ENCODE results near the gene CRTC3. TPM values are rescaled to one million over a fixed set of nuclear protein-coding genes. Genes with fewer than 3 reads are reported as not detected.

CRTC3 gene
- total and polyA plus RNA-seq, 2 donors (not counting 1 experiment from before 2014, with no cell fraction given) = 18.3 to 23.4 TPM

DNA sequence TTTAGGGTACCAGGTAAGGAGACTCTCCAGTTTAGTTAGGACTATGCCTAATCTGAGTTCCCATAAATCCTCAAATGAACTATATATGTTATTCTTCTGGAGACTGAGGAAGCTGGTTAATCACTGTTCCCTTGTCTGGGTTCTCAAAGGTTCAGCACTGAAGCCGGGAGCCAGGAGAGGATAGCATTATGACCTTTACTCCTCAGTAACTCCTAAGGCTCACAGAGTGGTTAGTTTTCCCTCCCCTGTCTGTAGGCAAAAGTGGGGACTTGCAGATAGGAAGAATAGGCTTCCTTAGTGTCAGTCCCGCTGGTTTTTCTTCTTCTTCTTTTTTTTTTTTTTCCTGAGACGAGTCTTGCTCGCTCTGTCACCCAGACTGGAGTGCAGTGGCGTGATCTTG, 50.4 kb downstream of the CRTC3 start:
- no peak overlapping the region for H3K4me2 ChIP-seq (ENCODE audit: extremely low read depth, insufficient read depth, low read length)
- H2AFZ ChIP-seq (ENCODE audit: low read length) = no peak overlapping the region
- H3K27ac ChIP-seq (ENCODE audit: insufficient read depth, low read length) = no peak overlapping the region
- no peak for DNase-seq (ENCODE audit: low read depth in 2 of 2)
- no peaks in the 10 kb centered on the region for H3K36me3 ChIP-seq (ENCODE audit: control insufficient read depth, insufficient read depth, low read length)
- no peaks in the 10 kb centered on the region for H3K9me3 ChIP-seq (ENCODE audit: control insufficient read depth, insufficient read depth, low read depth, low read length)
- no peaks in the 10 kb centered on the region for H3K79me2 ChIP-seq (ENCODE audit: control insufficient read depth, insufficient read depth, low read length)
- H3K4me1 ChIP-seq (ENCODE audit: control insufficient read depth, extremely low read depth, insufficient read depth, low read length) = no peaks in the 10 kb centered on the region
- no peak overlapping the region for H3K4me3 ChIP-seq (replicated peaks in 1 of 4; ENCODE audit: control extremely low read depth in 1 of 4, insufficient read depth in 1 of 4, low read depth in 3 of 4, low read length in 4 of 4)
- H4K20me1 ChIP-seq (ENCODE audit: control insufficient read depth, extremely low read depth, insufficient read depth, low read length) = no peaks in the 10 kb centered on the region
- no peak for TF ChIP-seq EZH2 (IDR thresholded peaks at IDR 0.05; ENCODE audit: low read length, missing control alignments)
- TF ChIP-seq, protein P1, sequence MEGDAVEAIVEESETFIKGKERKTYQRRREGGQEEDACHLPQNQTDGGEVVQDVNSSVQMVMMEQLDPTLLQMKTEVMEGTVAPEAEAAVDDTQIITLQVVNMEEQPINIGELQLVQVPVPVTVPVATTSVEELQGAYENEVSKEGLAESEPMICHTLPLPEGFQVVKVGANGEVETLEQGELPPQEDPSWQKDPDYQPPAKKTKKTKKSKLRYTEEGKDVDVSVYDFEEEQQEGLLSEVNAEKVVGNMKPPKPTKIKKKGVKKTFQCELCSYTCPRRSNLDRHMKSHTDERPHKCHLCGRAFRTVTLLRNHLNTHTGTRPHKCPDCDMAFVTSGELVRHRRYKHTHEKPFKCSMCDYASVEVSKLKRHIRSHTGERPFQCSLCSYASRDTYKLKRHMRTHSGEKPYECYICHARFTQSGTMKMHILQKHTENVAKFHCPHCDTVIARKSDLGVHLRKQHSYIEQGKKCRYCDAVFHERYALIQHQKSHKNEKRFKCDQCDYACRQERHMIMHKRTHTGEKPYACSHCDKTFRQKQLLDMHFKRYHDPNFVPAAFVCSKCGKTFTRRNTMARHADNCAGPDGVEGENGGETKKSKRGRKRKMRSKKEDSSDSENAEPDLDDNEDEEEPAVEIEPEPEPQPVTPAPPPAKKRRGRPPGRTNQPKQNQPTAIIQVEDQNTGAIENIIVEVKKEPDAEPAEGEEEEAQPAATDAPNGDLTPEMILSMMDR (conservative IDR thresholded peaks at IDR 0.05 in 1 of 2, IDR thresholded peaks at IDR 0.05 in 1 of 2; ENCODE audit: low read depth in 1 of 2, low read length in 2 of 2) = no peak
- H3K27me3 ChIP-seq (ENCODE audit: control insufficient read depth, insufficient read depth, low read length) = no peaks in the 10 kb centered on the region
- H3K9ac ChIP-seq (ENCODE audit: insufficient read depth, low read length) = no peak overlapping the region

DNA sequence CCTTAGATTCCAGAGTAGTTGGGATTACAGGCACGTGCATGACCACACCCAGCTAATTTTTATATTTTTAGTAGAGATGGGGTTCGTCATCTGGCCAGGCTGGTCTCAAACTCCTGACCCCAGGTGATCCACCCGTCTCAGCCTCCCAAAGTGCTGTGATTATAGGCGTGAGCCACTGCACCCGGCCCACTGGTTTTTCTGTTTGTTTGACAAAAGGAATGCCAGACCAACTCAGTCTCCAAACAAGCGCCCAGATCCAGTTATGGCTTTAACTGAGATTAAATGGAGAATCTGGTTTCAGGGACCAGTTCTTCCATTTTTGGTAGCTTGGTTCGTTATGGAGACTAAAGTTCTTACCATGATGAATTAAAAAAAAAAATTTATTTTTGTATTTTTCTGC, 50.8 kb downstream of the CRTC3 start:
- DNase-seq (ENCODE audit: low read depth in 2 of 2) = no peak
- H3K79me2 ChIP-seq (ENCODE audit: control insufficient read depth, insufficient read depth, low read length) = no peaks in the 10 kb centered on the region
- no peak overlapping the region for H3K4me3 ChIP-seq (replicated peaks in 1 of 4; ENCODE audit: control extremely low read depth in 1 of 4, insufficient read depth in 1 of 4, low read depth in 3 of 4, low read length in 4 of 4)
- no peaks in the 10 kb centered on the region for H3K4me1 ChIP-seq (ENCODE audit: control insufficient read depth, extremely low read depth, insufficient read depth, low read length)
- no peaks in the 10 kb centered on the region for H4K20me1 ChIP-seq (ENCODE audit: control insufficient read depth, extremely low read depth, insufficient read depth, low read length)
- H3K4me2 ChIP-seq (ENCODE audit: extremely low read depth, insufficient read depth, low read length) = no peak overlapping the region
- TF ChIP-seq EZH2 (IDR thresholded peaks at IDR 0.05; ENCODE audit: low read length, missing control alignments) = no peak
- TF ChIP-seq, protein P1 (conservative IDR thresholded peaks at IDR 0.05 in 1 of 2, IDR thresholded peaks at IDR 0.05 in 1 of 2; ENCODE audit: low read depth in 1 of 2, low read length in 2 of 2) = no peak
- H3K36me3 ChIP-seq (ENCODE audit: control insufficient read depth, insufficient read depth, low read length) = no peaks in the 10 kb centered on the region
- no peak overlapping the region for H3K9ac ChIP-seq (ENCODE audit: insufficient read depth, low read length)
- no peaks in the 10 kb centered on the region for H3K9me3 ChIP-seq (ENCODE audit: control insufficient read depth, insufficient read depth, low read depth, low read length)
- no peak overlapping the region for H3K27ac ChIP-seq (ENCODE audit: insufficient read depth, low read length)
- no peak overlapping the region for H2AFZ ChIP-seq (ENCODE audit: low read length)
- no peaks in the 10 kb centered on the region for H3K27me3 ChIP-seq (ENCODE audit: control insufficient read depth, insufficient read depth, low read length)

DNA sequence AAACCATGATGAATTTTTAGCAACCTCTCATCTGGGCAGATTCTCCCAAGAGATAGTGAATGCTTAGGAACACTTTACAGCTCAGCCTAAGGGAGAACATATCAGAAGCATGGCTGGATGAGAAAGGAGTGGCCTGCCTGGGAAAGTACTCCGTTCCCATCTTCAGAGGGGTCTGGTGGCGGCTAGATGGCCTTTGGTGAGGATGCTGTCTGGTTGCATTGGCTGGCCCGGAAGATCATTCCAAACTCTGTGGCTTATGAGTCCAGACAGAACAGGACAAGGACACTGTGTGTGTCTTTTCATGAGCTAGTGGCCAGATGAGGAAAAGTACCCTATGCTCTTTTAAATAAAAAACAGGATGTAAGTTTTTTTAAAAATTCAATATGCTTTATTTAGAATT, 51.2 kb downstream of the CRTC3 start:
- H3K9ac ChIP-seq (ENCODE audit: insufficient read depth, low read length) = no peak overlapping the region
- H3K4me3 ChIP-seq (replicated peaks in 1 of 4; ENCODE audit: control extremely low read depth in 1 of 4, insufficient read depth in 1 of 4, low read depth in 3 of 4, low read length in 4 of 4) = no peak overlapping the region
- H3K79me2 ChIP-seq (ENCODE audit: control insufficient read depth, insufficient read depth, low read length) = no peaks in the 10 kb centered on the region
- no peaks in the 10 kb centered on the region for H3K36me3 ChIP-seq (ENCODE audit: control insufficient read depth, insufficient read depth, low read length)
- DNase-seq (ENCODE audit: low read depth in 2 of 2) = no peak
- H2AFZ ChIP-seq (ENCODE audit: low read length) = no peak overlapping the region
- H4K20me1 ChIP-seq (ENCODE audit: control insufficient read depth, extremely low read depth, insufficient read depth, low read length) = no peaks in the 10 kb centered on the region
- no peaks in the 10 kb centered on the region for H3K27me3 ChIP-seq (ENCODE audit: control insufficient read depth, insufficient read depth, low read length)
- no peaks in the 10 kb centered on the region for H3K4me1 ChIP-seq (ENCODE audit: control insufficient read depth, extremely low read depth, insufficient read depth, low read length)
- no peak overlapping the region for H3K4me2 ChIP-seq (ENCODE audit: extremely low read depth, insufficient read depth, low read length)
- no peaks in the 10 kb centered on the region for H3K9me3 ChIP-seq (ENCODE audit: control insufficient read depth, insufficient read depth, low read depth, low read length)
- no peak overlapping the region for H3K27ac ChIP-seq (ENCODE audit: insufficient read depth, low read length)
- TF ChIP-seq EZH2 (IDR thresholded peaks at IDR 0.05; ENCODE audit: low read length, missing control alignments) = no peak

Data from fibroblast of lung (primary cell).